Stimulated activated CD8-positive, alpha-beta memory T cell treated with anti-CD3 and anti-CD28 coated beads, Interleukin-7, amount 100 ng/mL, for 1 hour (primary cell): Measurements from ENCODE around the gene SPDYE9.
"Not testable (repeated sequence)": the region's sequence is repeated elsewhere in the genome, so short reads cannot be mapped to it uniquely, and the experiment has no call there.

Experiments used
- DNase-seq, 2 donors: peaks; one replicate each; pipeline ENCODE4 v3.0.0-alpha.2; 2020; ENCODE audit warnings: low read depth in 2 of 2

Gene SPDYE9, protein sequence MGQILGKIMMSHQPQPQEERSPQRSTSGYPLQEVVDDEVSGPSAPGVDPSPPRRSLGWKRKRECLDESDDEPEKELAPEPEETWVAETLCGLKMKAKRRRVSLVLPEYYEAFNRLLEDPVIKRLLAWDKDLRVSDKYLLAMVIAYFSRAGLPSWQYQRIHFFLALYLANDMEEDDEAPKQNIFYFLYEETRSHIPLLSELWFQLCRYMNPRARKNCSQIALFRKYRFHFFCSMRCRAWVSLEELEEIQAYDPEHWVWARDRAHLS

DNA sequence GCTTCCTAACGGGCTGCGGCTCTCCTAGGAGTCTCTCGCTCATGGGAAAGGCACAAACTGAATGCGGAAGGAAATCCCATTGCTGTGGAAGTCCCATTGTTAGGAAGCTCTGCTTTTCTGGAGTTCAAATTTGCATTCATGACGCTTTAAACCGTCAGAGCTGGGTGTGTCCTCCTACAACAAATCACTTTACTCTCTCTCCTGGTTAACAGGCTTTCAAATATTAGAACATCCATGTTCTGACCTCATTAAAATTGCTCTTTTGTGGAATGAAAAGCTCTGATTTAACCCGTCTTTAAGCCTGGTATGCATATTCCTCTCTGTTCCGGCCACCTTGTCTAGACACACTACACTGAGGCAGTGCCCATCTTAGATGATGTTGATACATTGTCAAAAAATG lies at the start of gene SPDYE9:
Gene SPDYE9 (minus strand): TSS at position 101 of the 400 bp plus-strand sequence. CDS start 1,800 bp downstream, outside the sequence.
- DNase-seq = not testable (repeated sequence)

DNA sequence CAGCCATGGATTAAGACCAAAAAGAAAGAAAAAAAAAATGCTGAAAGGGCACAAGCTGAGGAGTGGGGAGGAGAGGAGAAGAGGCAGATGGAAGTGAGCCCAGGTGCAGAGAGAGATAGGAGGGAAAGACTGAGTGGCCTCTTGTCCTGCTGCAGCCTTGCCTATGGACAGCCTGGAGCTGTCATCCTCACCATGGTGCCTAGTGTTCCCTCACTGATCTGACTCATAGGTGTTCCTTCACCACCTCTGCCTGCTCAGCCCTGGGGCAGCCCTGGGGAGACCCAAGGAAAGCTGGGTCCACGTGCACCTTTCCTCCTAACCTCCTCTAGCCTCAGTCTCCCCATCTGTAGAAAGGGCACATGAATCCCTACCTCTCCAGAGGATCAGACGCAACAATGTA lies 49.0 kb upstream of the SPDYE9 start:
- not testable (repeated sequence) for DNase-seq

DNA sequence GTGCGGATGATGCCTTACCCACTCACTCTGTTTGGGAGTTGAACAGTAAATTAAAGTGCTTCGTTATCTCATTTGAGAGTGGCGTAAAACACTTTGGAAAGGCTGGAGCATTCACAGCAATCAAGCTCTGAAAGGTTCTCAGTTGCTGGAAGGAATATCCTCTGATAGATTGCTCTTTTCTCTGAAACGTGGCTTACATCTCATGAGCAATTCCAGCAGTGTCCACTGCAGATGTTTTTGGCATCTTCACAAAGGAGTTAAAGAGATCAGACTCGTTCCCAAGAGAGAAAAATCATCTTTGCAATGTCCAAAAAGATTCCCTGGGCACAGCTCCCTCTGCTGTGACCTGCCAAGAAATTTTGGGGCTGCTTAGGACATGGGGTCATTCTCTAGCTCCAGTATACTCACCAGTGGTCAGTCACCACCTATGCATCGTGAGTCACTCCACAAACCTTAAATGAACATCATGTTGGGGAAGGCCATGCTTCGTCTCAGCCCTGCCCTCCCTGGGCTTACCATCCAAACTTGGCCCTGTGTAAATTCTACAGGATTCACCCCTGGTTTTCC lies 46.9 kb upstream of the SPDYE9 start:
- DNase-seq = not testable (repeated sequence)

DNA sequence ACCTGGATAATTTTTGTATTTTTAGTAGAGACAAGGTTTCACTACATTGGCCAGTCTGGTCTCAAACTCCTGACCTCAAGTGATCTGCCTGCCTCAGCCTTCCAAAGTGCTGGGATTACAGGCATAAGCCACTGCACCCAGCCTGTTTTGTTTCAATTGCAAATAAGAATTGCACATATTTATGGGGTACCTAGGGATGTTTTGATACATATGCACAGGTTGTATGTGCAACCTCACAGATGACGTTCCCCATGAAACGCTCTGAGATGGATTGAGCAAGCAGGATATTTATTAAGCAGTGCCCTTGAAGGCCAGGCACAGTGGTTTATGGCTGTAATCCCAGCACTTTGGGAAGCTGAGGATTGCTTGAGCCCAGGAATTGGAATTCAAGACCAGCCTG lies 44.8 kb upstream of the SPDYE9 start:
- not testable (repeated sequence) for DNase-seq

DNA sequence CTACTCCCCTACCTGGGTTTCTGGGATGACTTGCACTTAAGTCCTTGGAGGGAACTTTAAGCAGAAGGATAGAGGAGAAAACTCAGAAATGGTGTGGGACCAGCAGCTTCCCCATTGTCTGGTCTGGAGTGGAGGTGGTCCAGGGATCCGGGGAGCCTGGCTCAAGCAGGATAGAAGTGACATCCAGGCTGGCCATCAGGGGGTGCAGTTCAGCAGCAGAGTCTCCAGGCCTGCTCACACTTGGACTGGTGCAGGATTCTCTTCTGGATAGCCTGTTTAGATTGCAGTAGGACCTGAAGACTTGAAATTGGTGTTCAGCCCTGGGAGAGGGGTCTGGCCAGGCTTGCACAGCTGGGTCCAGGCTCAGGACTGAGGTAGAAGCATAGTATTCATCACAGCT lies 38.3 kb upstream of the SPDYE9 start:
- not testable (repeated sequence) for DNase-seq

DNA sequence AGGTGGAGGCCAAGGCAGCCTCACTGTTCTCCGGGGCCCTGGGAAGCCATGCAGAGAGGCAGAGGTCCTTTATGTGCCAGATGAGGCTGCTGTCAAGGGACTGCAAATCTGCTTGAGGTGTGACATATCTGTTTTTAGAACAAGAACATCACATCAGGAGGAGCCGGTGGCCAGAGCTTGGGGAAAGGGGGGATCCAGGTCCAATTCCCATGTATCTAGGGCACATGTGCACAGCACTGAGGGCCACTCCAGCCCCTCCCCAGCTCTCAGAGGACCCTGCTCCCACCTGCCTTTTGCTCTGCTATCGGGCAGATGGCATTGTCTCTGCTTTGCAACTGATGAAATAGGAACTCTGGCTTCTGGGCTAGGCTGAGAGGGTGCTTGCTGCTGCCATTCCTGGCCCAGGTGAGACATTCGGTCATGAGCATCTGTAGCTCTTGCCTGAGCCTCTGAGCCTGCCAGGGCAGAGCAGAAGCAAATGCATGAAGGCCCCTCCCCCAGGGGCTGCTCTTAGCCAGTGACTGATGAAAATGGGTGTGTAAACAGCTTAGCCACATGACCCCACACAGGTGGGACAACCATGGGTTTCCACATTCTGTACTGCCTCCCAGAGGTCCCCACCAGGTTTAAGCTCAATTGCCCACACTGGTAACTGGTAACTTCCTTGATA lies 37.1 kb upstream of the SPDYE9 start:
- not testable (repeated sequence) for DNase-seq

DNA sequence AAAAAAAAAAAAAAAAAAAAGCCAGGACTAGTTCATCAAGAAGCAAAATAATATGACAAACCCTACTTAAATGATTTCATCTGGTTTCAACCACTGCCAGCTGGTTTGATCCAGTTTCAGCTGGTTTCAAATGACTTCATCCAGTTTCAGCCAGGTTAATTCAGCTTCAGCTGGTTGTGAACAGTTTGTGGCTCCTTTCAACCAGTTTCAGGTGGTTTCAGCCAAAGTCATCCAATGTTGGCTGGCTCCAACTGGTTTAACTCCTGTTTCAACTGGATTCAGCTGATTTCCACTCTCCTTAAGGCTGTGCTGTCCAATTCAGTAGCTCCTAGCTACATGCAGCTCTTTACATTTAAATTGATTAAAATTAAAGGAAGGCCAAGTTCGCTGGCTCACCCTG lies 32.3 kb upstream of the SPDYE9 start:
- DNase-seq = not testable (repeated sequence)

DNA sequence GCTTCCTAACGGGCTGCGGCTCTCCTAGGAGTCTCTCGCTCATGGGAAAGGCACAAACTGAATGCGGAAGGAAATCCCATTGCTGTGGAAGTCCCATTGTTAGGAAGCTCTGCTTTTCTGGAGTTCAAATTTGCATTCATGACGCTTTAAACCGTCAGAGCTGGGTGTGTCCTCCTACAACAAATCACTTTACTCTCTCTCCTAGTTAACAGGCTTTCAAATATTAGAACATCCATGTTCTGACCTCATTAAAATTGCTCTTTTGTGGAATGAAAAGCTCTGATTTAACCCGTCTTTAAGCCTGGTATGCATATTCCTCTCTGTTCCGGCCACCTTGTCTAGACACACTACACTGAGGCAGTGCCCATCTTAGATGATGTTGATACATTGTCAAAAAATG lies 28.0 kb downstream of the SPDYE9 start, which contains the start of gene SPDYE11:
Gene SPDYE11 (minus strand): TSS at position 101 of the 400 bp plus-strand sequence. CDS start 1,800 bp downstream, outside the sequence.
- not testable (repeated sequence) for DNase-seq

DNA sequence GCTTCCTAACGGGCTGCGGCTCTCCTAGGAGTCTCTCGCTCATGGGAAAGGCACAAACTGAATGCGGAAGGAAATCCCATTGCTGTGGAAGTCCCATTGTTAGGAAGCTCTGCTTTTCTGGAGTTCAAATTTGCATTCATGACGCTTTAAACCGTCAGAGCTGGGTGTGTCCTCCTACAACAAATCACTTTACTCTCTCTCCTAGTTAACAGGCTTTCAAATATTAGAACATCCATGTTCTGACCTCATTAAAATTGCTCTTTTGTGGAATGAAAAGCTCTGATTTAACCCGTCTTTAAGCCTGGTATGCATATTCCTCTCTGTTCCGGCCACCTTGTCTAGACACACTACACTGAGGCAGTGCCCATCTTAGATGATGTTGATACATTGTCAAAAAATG lies 56.2 kb downstream of the SPDYE9 start, which contains the start of gene SPDYE8:
Gene SPDYE8 (minus strand): TSS at position 101 of the 400 bp plus-strand sequence. CDS start 1,800 bp downstream, outside the sequence.
- DNase-seq = not testable (repeated sequence)
